ENCODE measurements around the gene LEAP2. TPM values are rescaled to one million over a fixed set of nuclear protein-coding genes. Genes with fewer than 3 reads are reported as not detected.

The LEAP2 gene
- total RNA-seq, 1 donor from 2014 or later, result 1.7 TPM

DNA sequence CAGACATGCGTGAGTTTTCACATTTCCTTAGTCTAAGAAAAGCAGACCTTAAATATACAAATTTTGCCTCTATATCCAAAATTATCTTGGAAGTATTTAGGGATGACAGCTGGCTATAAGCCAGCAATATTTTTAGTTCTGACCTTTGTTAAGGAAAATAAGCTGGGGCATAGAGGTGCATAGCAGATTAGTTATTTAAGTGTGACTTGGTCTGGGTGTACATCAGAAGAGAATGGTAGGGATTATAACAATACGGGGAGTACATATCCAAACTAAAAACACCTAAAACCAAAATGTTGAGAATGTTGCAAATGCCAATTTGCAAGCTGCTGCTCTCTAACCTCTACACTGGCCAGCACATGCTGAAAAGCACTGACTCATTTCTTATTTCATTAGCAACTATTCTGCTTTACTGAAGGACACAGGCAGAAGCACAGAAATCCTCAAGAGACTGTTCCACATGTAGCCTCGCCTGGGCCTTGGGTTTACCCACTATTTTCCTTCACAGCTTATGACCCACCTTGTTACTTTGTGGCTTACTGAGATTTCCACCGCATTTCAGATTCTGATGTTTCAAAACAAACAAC lies 22.3 kb downstream of the LEAP2 start:
- Histone ChIP-seq H3K4me3 (no peak overlapping the region), H3K27me3 (ENCODE audit: low read depth) (no peaks in the 10 kb centered on the region), H3K36me3 (peaks cover 93% of the 10 kb centered on the region), H3K27ac (no peak overlapping the region), H3K4me1 (no peaks in the 10 kb centered on the region), H3K9me3 (no peaks in the 10 kb centered on the region)
- TF ChIP-seq, protein P1, sequence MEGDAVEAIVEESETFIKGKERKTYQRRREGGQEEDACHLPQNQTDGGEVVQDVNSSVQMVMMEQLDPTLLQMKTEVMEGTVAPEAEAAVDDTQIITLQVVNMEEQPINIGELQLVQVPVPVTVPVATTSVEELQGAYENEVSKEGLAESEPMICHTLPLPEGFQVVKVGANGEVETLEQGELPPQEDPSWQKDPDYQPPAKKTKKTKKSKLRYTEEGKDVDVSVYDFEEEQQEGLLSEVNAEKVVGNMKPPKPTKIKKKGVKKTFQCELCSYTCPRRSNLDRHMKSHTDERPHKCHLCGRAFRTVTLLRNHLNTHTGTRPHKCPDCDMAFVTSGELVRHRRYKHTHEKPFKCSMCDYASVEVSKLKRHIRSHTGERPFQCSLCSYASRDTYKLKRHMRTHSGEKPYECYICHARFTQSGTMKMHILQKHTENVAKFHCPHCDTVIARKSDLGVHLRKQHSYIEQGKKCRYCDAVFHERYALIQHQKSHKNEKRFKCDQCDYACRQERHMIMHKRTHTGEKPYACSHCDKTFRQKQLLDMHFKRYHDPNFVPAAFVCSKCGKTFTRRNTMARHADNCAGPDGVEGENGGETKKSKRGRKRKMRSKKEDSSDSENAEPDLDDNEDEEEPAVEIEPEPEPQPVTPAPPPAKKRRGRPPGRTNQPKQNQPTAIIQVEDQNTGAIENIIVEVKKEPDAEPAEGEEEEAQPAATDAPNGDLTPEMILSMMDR (IDR thresholded peaks at IDR 0.05), result no peak
- intact Hi-C loops (cut with DNase I), result no loop called here
- ATAC-seq, result no peak
- DNase-seq, result no peak

DNA sequence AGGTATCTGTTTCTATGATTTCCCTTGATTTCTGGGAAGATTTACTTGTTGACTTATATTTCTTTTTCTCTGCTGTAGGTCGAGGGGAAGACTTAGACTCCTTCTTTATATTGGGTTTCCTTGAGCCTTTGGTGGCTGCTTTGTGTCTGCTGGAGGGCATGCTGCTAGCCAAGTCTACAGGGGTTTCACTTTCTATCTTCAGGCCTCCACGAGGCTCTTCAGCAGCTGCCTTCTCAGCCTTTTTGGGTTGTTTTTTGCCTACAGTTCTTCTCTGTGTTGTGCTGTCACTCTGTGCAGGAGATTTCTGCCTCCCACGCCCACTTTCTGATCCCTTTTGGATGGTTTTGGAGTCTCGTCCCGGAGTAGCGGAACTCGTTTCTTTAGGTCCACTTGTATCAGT lies 23.2 kb downstream of the LEAP2 start:
- DNase-seq (no peak), ATAC-seq (no peak)
- TF ChIP-seq, protein P1 (IDR thresholded peaks at IDR 0.05), result no peak
- H3K9me3 ChIP-seq, result no peaks in the 10 kb centered on the region
- H3K4me3 ChIP-seq, result no peak overlapping the region
- no peaks in the 10 kb centered on the region for H3K4me1 ChIP-seq
- H3K27me3 ChIP-seq (ENCODE audit: low read depth), result no peaks in the 10 kb centered on the region
- intact Hi-C loops (cut with DNase I), result no loop called here
- no peak overlapping the region for H3K27ac ChIP-seq
- peaks cover 91% of the 10 kb centered on the region for H3K36me3 ChIP-seq

DNA sequence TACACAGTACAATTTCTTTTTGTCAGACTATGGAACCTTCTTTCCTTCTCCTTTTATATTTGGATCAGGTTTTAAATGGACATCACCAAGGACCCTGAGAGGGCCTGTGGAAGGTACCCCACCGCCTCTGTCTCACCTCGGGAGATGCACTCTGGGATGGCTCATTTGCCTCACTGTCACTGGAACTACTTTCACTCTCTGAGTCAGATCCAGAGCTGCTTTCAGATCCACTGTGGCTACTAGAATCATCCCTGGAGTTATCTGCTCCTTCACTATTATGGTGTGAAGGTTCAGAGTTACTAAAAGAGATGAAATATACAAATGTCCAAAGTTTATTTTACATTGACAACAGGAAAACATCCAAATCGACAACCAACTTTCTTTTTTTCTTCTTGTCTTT lies 24.6 kb downstream of the LEAP2 start:
- intact Hi-C loops (cut with DNase I), result no loop called here
- TF ChIP-seq, protein P1 (IDR thresholded peaks at IDR 0.05), result no peak
- Histone ChIP-seq H3K27me3 (ENCODE audit: low read depth) (no peaks in the 10 kb centered on the region), H3K4me3 (no peak overlapping the region), H3K36me3 (peaks cover 88% of the 10 kb centered on the region), H3K4me1 (no peaks in the 10 kb centered on the region), H3K27ac (no peak overlapping the region), H3K9me3 (no peaks in the 10 kb centered on the region)
- DNase-seq (no peak), ATAC-seq (no peak)

DNA sequence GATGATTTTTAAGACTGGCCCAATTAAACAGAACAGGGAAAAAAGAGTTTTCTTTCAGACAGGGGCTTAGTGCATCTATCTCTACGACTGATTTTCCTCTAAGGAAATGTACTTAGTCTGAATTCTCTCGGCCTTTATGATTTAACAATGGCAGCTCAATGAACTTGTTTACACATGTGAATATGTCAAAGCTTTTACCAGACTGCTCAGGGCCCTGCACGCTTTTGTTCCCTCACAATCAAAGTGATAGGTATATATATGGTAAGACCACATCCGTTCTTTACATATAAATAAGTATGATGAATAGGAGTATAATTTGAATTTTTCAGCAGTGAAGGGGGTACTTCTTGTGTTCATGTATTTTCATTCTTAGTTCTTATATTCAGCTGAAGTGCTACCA lies 27.6 kb downstream of the LEAP2 start:
- no peaks in the 10 kb centered on the region for H3K9me3 ChIP-seq
- peaks cover 71% of the 10 kb centered on the region for H3K36me3 ChIP-seq
- H3K4me1 ChIP-seq, result peaks cover 11% of the 10 kb centered on the region
- TF ChIP-seq, protein P1 (IDR thresholded peaks at IDR 0.05), result no peak
- DNase-seq (no peak), ATAC-seq (no peak)
- no peaks in the 10 kb centered on the region for H3K27me3 ChIP-seq (ENCODE audit: low read depth)
- intact Hi-C loops (cut with DNase I), result no loop called here
- H3K27ac ChIP-seq, result no peak overlapping the region
- no peak overlapping the region for H3K4me3 ChIP-seq

DNA sequence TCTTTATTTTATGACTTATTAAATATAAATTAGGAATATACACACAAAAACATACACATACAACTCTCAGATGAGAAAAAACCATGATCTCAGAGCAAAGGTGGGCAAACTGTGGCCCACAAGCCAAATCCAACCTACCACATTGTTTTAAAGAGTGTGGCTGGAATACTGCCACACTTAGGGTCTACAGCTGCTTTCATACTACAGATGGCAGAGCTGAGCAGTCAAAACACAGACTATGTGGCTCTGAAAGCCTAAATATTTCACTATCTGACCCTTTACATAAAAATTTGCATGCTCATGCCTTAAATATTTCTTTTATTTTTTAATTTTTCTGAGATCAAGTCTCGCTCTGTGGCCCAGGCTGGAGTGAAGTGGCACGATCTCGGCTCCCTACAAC lies 28.3 kb downstream of the LEAP2 start:
- no peak for DNase-seq
- ATAC-seq, result no peak
- Histone ChIP-seq H3K9me3 (no peaks in the 10 kb centered on the region), H3K4me3 (no peak overlapping the region), H3K27me3 (ENCODE audit: low read depth) (no peaks in the 10 kb centered on the region), H3K36me3 (peaks cover 64% of the 10 kb centered on the region), H3K4me1 (peaks cover 16% of the 10 kb centered on the region), H3K27ac (no peak overlapping the region)
- TF ChIP-seq, protein P1 (IDR thresholded peaks at IDR 0.05), result no peak
- intact Hi-C loops (cut with DNase I), result no loop called here
